ENCODE results near the gene PAMR1. TPM values are rescaled to one million over a fixed set of nuclear protein-coding genes. Genes with fewer than 3 reads are reported as not detected.

Gene PAMR1
- total and polyA plus RNA-seq, 10 of the 15 experiments (the other 5 are each of a cell fraction or from before 2014, with no cell fraction given), result 0.04 TPM; not detected in 9

GRCh38 chr11:35426351-35426750, 99.1 kb downstream of the PAMR1 start:
- POLR2A ChIA-PET, result no interaction called here
- no peaks in the 10 kb centered on the region for H3K9me3 ChIP-seq (replicated peaks; ENCODE audit: control insufficient read depth, insufficient read depth, low read length)
- DNase-seq (ENCODE audit: low read depth, low spot score) (no peak), FAIRE-seq (no peak), ATAC-seq (no peak)
- no TSS peak for BruUV-seq (replicated peaks)
- no peaks in the 10 kb centered on the region for H3K4me1 ChIP-seq (ENCODE audit: control insufficient read depth, insufficient read depth, low read length)
- H3K4me2 ChIP-seq (ENCODE audit: control insufficient read depth, insufficient read depth), result no peak overlapping the region
- intact Hi-C loops (cut with micrococcal nuclease; ENCODE audit: unreplicated experiment) (no loop called here), in situ Hi-C loops (cut with MboI) (no loop called here)
- no peak overlapping the region for H3K4me3 ChIP-seq
- CTCF ChIA-PET, result interaction anchor here (0.7 kb wide), 2 partner anchors 11 to 840 kb away, joined by 3 read pairs; no protein-coding TSS in a partner anchor
- SMC1A ChIA-PET (ENCODE audit: uncharacterized antibody, unreplicated experiment), result no interaction called here
- RAD21 ChIA-PET (ENCODE audit: unreplicated experiment), result no interaction called here
- H2AFZ ChIP-seq (ENCODE audit: control insufficient read depth, low read depth, low read length), result no peak overlapping the region
- no peak overlapping the region for H3K9ac ChIP-seq (ENCODE audit: control insufficient read depth, insufficient read depth, low read length)
- no peaks in the 10 kb centered on the region for H3K36me3 ChIP-seq (ENCODE audit: control insufficient read depth in 2 of 2, insufficient read depth in 2 of 2, low read length in 1 of 2)
- no peaks in the 10 kb centered on the region for H3K79me2 ChIP-seq (ENCODE audit: control insufficient read depth, insufficient read depth, low read length)
- no peaks in the 10 kb centered on the region for H4K20me1 ChIP-seq (ENCODE audit: control insufficient read depth, insufficient read depth)
- 38% methylated on average over 1 of the region's 1 CpG for WGBS (ENCODE audit: insufficient coverage, insufficient replicate concordance, low lambda C conversion rate, missing lambda C conversion rate)
- H3K27me3 ChIP-seq (replicated peaks in 1 of 2; ENCODE audit: control insufficient read depth in 2 of 2, insufficient read depth in 2 of 2, low read length in 1 of 2), result peaks cover 4 to 6% of the 10 kb centered on the region in 2 experiments; a peak in 3 of 4 replicates
- no peak overlapping the region for H3K27ac ChIP-seq (ENCODE audit: control insufficient read depth, insufficient read depth)
- no peak for TF ChIP-seq NR2F1 (conservative IDR thresholded peaks at IDR 0.05)
- no peak for TF ChIP-seq SREBF1 (IDR thresholded peaks at IDR 0.05; ENCODE audit: low read length)
- TF ChIP-seq POLR2AphosphoS2 (IDR thresholded peaks at IDR 0.05; ENCODE audit: low read depth, low read length), result no peak

DNA sequence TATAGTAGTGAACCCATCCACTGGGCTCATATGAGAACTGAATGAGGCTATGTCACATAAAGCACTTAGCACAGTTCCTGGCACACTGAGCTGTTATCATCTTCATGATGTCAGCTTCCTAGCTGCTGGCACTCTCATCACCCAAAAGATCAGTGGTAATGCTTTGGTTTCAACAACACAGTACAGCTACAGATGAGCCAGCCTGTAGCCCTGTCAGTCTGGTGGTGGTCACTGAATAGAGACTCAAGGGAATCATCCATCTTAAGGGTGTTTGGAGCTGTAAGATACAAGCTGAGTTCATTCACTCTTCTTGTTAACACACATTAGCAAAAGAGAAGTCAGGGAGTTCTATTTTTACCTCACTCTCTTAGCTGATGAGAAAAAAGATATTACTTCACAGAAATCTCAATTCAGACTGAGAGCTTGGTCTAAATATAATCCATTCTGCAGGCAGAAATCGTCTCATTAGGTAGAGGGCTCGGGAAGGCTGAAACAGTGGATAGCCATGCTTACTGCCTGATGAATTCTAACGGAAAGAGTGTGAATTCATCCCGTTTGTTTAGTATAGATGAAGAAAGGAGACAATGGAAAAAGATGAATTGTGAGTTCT, 99.7 kb downstream of the PAMR1 start:
- no peak for ATAC-seq
- RAD21 ChIA-PET (ENCODE audit: unreplicated experiment), result interaction anchor here (0.6 kb wide), 1 partner anchor 14 kb away, joined by 3 read pairs; no protein-coding TSS in a partner anchor
- Histone ChIP-seq H4K20me1 (ENCODE audit: control insufficient read depth, insufficient read depth) (no peaks in the 10 kb centered on the region), H3K4me2 (ENCODE audit: control insufficient read depth, insufficient read depth) (no peak overlapping the region), H3K9me3 (replicated peaks; ENCODE audit: control insufficient read depth, insufficient read depth, low read length) (no peaks in the 10 kb centered on the region), H3K36me3 (ENCODE audit: control insufficient read depth in 2 of 2, insufficient read depth in 2 of 2, low read length in 1 of 2) (no peaks in the 10 kb centered on the region), H3K4me3 (no peak overlapping the region), H3K27me3 (replicated peaks in 1 of 2; ENCODE audit: control insufficient read depth in 2 of 2, insufficient read depth in 2 of 2, low read length in 1 of 2) (peaks cover 4 to 6% of the 10 kb centered on the region in 2 experiments; a peak in 3 of 4 replicates), H2AFZ (ENCODE audit: control insufficient read depth, low read depth, low read length) (no peak overlapping the region), H3K79me2 (ENCODE audit: control insufficient read depth, insufficient read depth, low read length) (no peaks in the 10 kb centered on the region), H3K4me1 (ENCODE audit: control insufficient read depth, insufficient read depth, low read length) (no peaks in the 10 kb centered on the region), H3K27ac (ENCODE audit: control insufficient read depth, insufficient read depth) (no peak overlapping the region), H3K9ac (ENCODE audit: control insufficient read depth, insufficient read depth, low read length) (no peak overlapping the region)
- no peak for TF ChIP-seq MYB (IDR thresholded peaks at IDR 0.05; ENCODE audit: borderline replicate concordance, low read depth, low read length)
- no peak for TF ChIP-seq MYC (IDR thresholded peaks at IDR 0.05; ENCODE audit: insufficient read depth, insufficient read length, insufficient replicate concordance, low read length, severe bottlenecking)
- SMC1A ChIA-PET (ENCODE audit: uncharacterized antibody, unreplicated experiment), result interaction anchor here (1.0 to 1.3 kb wide), 3 partner anchors 11 to 500 kb away, joined by 3 to 5 read pairs (median 3); no protein-coding TSS in a partner anchor
- FAIRE-seq, result no peak
- no TSS peak for BruUV-seq (replicated peaks)
- POLR2A ChIA-PET, result no interaction called here
- intact Hi-C loops (cut with micrococcal nuclease; ENCODE audit: unreplicated experiment), result no loop called here
- CTCF ChIA-PET, result interaction anchor here (0.8 kb wide), 1 partner anchor 585 kb away, joined by 3 read pairs; no protein-coding TSS in a partner anchor
- in situ Hi-C loops (cut with MboI), result no loop called here
- WGBS (ENCODE audit: insufficient coverage, insufficient replicate concordance, low lambda C conversion rate, missing lambda C conversion rate), result 2% methylated on average over 4 of the region's 4 CpGs
- no peak for DNase-seq (ENCODE audit: low read depth, low spot score)
